Measurements from ENCODE around the gene CIB4. TPM values are rescaled to one million over a fixed set of nuclear protein-coding genes. Genes with fewer than 3 reads are reported as not detected.

Gene CIB4
- total and polyA plus RNA-seq, 9 of the 15 experiments (the other 6 are each of a cell fraction or from before 2014, with no cell fraction given) = not detected

GRCh38 chr2:26575836-26576564 lies 65.2 kb downstream of the CIB4 start (continued):
- TF ChIP-seq USF2 (CRISPR knock-in tag; IDR thresholded peaks at IDR 0.05) = no peak
- no peak for TF ChIP-seq CREB3L1 (IDR thresholded peaks at IDR 0.05; ENCODE audit: borderline replicate concordance, low read depth)
- no peak for TF ChIP-seq ELF1 (tag; IDR thresholded peaks at IDR 0.05)
- no peak for TF ChIP-seq CREM (IDR thresholded peaks at IDR 0.05; ENCODE audit: low read depth)
- TF ChIP-seq E2F8 (IDR thresholded peaks at IDR 0.05; ENCODE audit: low read depth, partially characterized antibody) = no peak
